ENCODE data around the gene BNC2. TPM values are rescaled to one million over a fixed set of nuclear protein-coding genes. Genes with fewer than 3 reads are reported as not detected.

Gene BNC2
- total and polyA plus RNA-seq, 4 donors: 0.96 to 23.2 (median 9.7) TPM

- ATAC-seq (ENCODE audit: insufficient read depth, low FRiP score): no peak
- no peak overlapping the region for H3K4me3 ChIP-seq
- no peak overlapping the region for H3K27ac ChIP-seq (ENCODE audit: low read depth in 1 of 2, low read length in 1 of 2)
- no peak for DNase-seq
- 93 to 96% methylated on average over 3 of the region's 3 CpGs for WGBS, 2 donors
- no peak overlapping the region for H3K9ac ChIP-seq (ENCODE audit: insufficient read depth in 1 of 2, low read length in 2 of 2)
- no peaks in the 10 kb centered on the region for H3K36me3 ChIP-seq (ENCODE audit: control insufficient read depth in 4 of 4, insufficient read depth in 4 of 4, low read length in 4 of 4)
- peaks cover 0 to 4% (median 2%) of the 10 kb centered on the region in 4 donors for H3K9me3 ChIP-seq (ENCODE audit: control insufficient read depth in 4 of 4, insufficient read depth in 3 of 4, low read length in 3 of 4)
- H3K27me3 ChIP-seq (ENCODE audit: control insufficient read depth in 3 of 3, insufficient read depth in 3 of 3, low read length in 2 of 3): no peaks in the 10 kb centered on the region
- H3K4me1 ChIP-seq (ENCODE audit: control insufficient read depth in 5 of 5, insufficient read depth in 5 of 5, low read length in 5 of 5): peaks cover 0 to 4% (median 0%) of the 10 kb centered on the region in 5 donors
- no peak for TF ChIP-seq CTCF (IDR thresholded peaks at IDR 0.05; ENCODE audit: control extremely low read depth, extremely low read depth)
Observed at GRCh38 chr9:16398691-16399090, 471.8 kb downstream of the BNC2 start.

GRCh38 chr9:16396389-16396788, 474.1 kb downstream of the BNC2 start:
- H3K4me3 ChIP-seq: no peak overlapping the region
- no peak for TF ChIP-seq CTCF (IDR thresholded peaks at IDR 0.05; ENCODE audit: control extremely low read depth, extremely low read depth)
- DNase-seq (no peak), ATAC-seq (ENCODE audit: insufficient read depth, low FRiP score) (no peak)
- peaks cover 0 to 4% (median 2%) of the 10 kb centered on the region in 4 donors for H3K9me3 ChIP-seq (ENCODE audit: control insufficient read depth in 4 of 4, insufficient read depth in 3 of 4, low read length in 3 of 4)
- H3K27me3 ChIP-seq (ENCODE audit: control insufficient read depth in 3 of 3, insufficient read depth in 3 of 3, low read length in 2 of 3): no peaks in the 10 kb centered on the region
- H3K4me1 ChIP-seq (ENCODE audit: control insufficient read depth in 5 of 5, insufficient read depth in 5 of 5, low read length in 5 of 5): peaks cover 0 to 4% (median 0%) of the 10 kb centered on the region in 5 donors
- 90 to 95% methylated on average over 4 of the region's 4 CpGs for WGBS, 2 donors
- H3K27ac ChIP-seq (ENCODE audit: low read depth in 1 of 2, low read length in 1 of 2): no peak overlapping the region
- no peaks in the 10 kb centered on the region for H3K36me3 ChIP-seq (ENCODE audit: control insufficient read depth in 4 of 4, insufficient read depth in 4 of 4, low read length in 4 of 4)
- no peak overlapping the region for H3K9ac ChIP-seq (ENCODE audit: insufficient read depth in 1 of 2, low read length in 2 of 2)

- H3K27ac ChIP-seq (ENCODE audit: low read depth in 1 of 2, low read length in 1 of 2): no peak overlapping the region
- H3K9ac ChIP-seq (ENCODE audit: insufficient read depth in 1 of 2, low read length in 2 of 2): no peak overlapping the region
- H3K36me3 ChIP-seq (ENCODE audit: control insufficient read depth in 4 of 4, insufficient read depth in 4 of 4, low read length in 4 of 4): no peaks in the 10 kb centered on the region
- ATAC-seq (ENCODE audit: insufficient read depth, low FRiP score): no peak
- DNase-seq: no peak
- no peaks in the 10 kb centered on the region for H3K4me1 ChIP-seq (ENCODE audit: control insufficient read depth in 5 of 5, insufficient read depth in 5 of 5, low read length in 5 of 5)
- WGBS, 2 donors: 65 to 74% methylated on average over 2 of the region's 2 CpGs
- H3K4me3 ChIP-seq: no peak overlapping the region
- H3K27me3 ChIP-seq (ENCODE audit: control insufficient read depth in 3 of 3, insufficient read depth in 3 of 3, low read length in 2 of 3): no peaks in the 10 kb centered on the region
- TF ChIP-seq CTCF (IDR thresholded peaks at IDR 0.05; ENCODE audit: control extremely low read depth, extremely low read depth): no peak
- peaks cover 0 to 6% (median under 1%) of the 10 kb centered on the region in 4 donors for H3K9me3 ChIP-seq (ENCODE audit: control insufficient read depth in 4 of 4, insufficient read depth in 3 of 4, low read length in 3 of 4)
Observed at GRCh38 chr9:16391369-16391768, 479.1 kb downstream of the BNC2 start.

GRCh38 chr9:16387382-16387781, 483.1 kb downstream of the BNC2 start:
- no peak for ATAC-seq (ENCODE audit: insufficient read depth, low FRiP score)
- Histone ChIP-seq H3K36me3 (ENCODE audit: control insufficient read depth in 4 of 4, insufficient read depth in 4 of 4, low read length in 4 of 4) (no peaks in the 10 kb centered on the region), H3K4me1 (ENCODE audit: control insufficient read depth in 5 of 5, insufficient read depth in 5 of 5, low read length in 5 of 5) (no peaks in the 10 kb centered on the region), H3K27me3 (ENCODE audit: control insufficient read depth in 3 of 3, insufficient read depth in 3 of 3, low read length in 2 of 3) (no peaks in the 10 kb centered on the region), H3K27ac (ENCODE audit: low read depth in 1 of 2, low read length in 1 of 2) (no peak overlapping the region), H3K9ac (ENCODE audit: insufficient read depth in 1 of 2, low read length in 2 of 2) (no peak overlapping the region), H3K4me3 (no peak overlapping the region), H3K9me3 (ENCODE audit: control insufficient read depth in 4 of 4, insufficient read depth in 3 of 4, low read length in 3 of 4) (peaks cover 0 to 2% (median 0%) of the 10 kb centered on the region in 4 donors)
- no peak for DNase-seq
- no peak for TF ChIP-seq CTCF (IDR thresholded peaks at IDR 0.05; ENCODE audit: control extremely low read depth, extremely low read depth)
- WGBS, 2 donors: 81 to 89% methylated on average over 2 of the region's 2 CpGs
